ENCODE data around the gene S100A12.

DNA sequence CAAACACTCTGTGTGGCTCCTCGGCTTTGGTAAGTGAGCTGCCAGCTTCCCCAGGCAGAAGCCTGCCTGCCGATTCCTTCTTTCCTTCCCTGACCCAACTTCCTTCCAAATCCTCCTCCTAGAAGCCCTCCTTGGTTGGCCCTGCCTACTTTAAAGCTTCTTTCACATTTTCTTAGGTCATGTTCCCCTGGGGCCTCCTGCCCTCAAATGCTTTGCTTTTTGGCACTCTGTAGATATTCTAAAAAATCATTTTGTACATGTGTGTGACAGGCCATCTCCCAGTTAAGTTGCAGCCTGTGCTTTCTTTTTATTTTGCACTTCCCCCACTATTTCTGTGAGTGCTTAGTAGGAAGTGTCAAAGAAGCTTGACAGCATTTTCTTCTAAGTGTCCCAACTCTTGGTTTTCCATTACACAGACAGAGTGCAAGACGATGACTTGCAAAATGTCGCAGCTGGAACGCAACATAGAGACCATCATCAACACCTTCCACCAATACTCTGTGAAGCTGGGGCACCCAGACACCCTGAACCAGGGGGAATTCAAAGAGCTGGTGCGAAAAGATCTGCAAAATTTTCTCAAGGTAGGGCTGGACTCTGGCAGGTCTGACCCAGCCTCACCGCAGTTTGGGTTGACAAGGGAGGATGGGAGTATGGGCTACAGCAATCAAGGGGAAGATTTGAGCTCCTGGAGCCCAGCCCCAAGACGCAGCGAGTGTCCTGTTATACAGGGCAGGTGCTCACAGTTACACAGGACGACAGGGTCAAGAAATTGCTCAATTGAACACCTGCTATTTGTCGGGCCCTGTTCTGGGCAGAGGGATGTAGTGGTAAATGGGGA is 17.3 kb downstream of the S100A12 start, which contains the start of gene S100A9:
- TF ChIP-seq TCF4 (CRISPR knock-in tag; IDR thresholded peaks at IDR 0.05; ENCODE audit: borderline replicate concordance) = no peak
- TF ChIP-seq OSR1 (CRISPR knock-in tag; IDR thresholded peaks at IDR 0.05) = no peak
- TF ChIP-seq ESRRG (CRISPR knock-in tag; IDR thresholded peaks at IDR 0.05) = no peak
- TF ChIP-seq ZFP3 (CRISPR knock-in tag; IDR thresholded peaks at IDR 0.05) = no peak
- no peak for TF ChIP-seq ARNTL (CRISPR knock-in tag; IDR thresholded peaks at IDR 0.05; ENCODE audit: borderline replicate concordance, low read depth)
- TF ChIP-seq, protein P1, sequence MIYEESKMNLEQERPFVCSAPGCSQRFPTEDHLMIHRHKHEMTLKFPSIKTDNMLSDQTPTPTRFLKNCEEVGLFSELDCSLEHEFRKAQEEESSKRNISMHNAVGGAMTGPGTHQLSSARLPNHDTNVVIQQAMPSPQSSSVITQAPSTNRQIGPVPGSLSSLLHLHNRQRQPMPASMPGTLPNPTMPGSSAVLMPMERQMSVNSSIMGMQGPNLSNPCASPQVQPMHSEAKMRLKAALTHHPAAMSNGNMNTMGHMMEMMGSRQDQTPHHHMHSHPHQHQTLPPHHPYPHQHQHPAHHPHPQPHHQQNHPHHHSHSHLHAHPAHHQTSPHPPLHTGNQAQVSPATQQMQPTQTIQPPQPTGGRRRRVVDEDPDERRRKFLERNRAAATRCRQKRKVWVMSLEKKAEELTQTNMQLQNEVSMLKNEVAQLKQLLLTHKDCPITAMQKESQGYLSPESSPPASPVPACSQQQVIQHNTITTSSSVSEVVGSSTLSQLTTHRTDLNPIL (CRISPR knock-in tag; IDR thresholded peaks at IDR 0.05; ENCODE audit: low read depth) = no peak
- no peak for TF ChIP-seq PPARA (CRISPR knock-in tag; IDR thresholded peaks at IDR 0.05; ENCODE audit: borderline replicate concordance)
- no peak for TF ChIP-seq GLIS3 (CRISPR knock-in tag; IDR thresholded peaks at IDR 0.05)
- no peak for TF ChIP-seq ZNF8 (CRISPR knock-in tag; IDR thresholded peaks at IDR 0.05)
- TF ChIP-seq, protein P2, sequence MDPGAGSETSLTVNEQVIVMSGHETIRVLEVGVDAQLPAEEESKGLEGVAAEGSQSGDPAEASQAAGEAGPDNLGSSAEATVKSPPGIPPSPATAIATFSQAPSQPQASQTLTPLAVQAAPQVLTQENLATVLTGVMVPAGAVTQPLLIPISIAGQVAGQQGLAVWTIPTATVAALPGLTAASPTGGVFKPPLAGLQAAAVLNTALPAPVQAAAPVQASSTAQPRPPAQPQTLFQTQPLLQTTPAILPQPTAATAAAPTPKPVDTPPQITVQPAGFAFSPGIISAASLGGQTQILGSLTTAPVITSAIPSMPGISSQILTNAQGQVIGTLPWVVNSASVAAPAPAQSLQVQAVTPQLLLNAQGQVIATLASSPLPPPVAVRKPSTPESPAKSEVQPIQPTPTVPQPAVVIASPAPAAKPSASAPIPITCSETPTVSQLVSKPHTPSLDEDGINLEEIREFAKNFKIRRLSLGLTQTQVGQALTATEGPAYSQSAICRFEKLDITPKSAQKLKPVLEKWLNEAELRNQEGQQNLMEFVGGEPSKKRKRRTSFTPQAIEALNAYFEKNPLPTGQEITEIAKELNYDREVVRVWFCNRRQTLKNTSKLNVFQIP (CRISPR knock-in tag; IDR thresholded peaks at IDR 0.05; ENCODE audit: borderline replicate concordance, low read depth) = no peak
- TF ChIP-seq, protein P3, sequence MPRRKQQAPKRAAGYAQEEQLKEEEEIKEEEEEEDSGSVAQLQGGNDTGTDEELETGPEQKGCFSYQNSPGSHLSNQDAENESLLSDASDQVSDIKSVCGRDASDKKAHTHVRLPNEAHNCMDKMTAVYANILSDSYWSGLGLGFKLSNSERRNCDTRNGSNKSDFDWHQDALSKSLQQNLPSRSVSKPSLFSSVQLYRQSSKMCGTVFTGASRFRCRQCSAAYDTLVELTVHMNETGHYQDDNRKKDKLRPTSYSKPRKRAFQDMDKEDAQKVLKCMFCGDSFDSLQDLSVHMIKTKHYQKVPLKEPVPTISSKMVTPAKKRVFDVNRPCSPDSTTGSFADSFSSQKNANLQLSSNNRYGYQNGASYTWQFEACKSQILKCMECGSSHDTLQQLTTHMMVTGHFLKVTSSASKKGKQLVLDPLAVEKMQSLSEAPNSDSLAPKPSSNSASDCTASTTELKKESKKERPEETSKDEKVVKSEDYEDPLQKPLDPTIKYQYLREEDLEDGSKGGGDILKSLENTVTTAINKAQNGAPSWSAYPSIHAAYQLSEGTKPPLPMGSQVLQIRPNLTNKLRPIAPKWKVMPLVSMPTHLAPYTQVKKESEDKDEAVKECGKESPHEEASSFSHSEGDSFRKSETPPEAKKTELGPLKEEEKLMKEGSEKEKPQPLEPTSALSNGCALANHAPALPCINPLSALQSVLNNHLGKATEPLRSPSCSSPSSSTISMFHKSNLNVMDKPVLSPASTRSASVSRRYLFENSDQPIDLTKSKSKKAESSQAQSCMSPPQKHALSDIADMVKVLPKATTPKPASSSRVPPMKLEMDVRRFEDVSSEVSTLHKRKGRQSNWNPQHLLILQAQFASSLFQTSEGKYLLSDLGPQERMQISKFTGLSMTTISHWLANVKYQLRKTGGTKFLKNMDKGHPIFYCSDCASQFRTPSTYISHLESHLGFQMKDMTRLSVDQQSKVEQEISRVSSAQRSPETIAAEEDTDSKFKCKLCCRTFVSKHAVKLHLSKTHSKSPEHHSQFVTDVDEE (CRISPR knock-in tag; IDR thresholded peaks at IDR 0.05) = no peak
- no peak for TF ChIP-seq SNAI2 (CRISPR knock-in tag; IDR thresholded peaks at IDR 0.05)
- no peak for TF ChIP-seq BACH2 (CRISPR knock-in tag; IDR thresholded peaks at IDR 0.05; ENCODE audit: borderline replicate concordance)
- TF ChIP-seq ZC3H10 (CRISPR knock-in tag; IDR thresholded peaks at IDR 0.05) = no peak

Data from SK-N-SH treated with all-trans-retinoic acid at 6 μM for 48 hours (cell line).